Measurements from ENCODE around the gene PCDHGB1.

Gene PCDHGB1

GRCh38 chr5:141363952-141364660 lies 14.2 kb downstream of the PCDHGB1 start, which contains the start of gene PCDHGA5:
TSS of gene PCDHGA5 (plus strand) at chr5:141364162. CDS start at chr5:141364331, 169 bp downstream.
- ATAC-seq (ENCODE audit: insufficient read depth, low read depth) (no peak), DNase-seq (no peak)
- Histone ChIP-seq H3K27me3 (ENCODE audit: insufficient read depth, low read length, poor library complexity) (no peaks in the 10 kb centered on the region), H2AFZ (ENCODE audit: low read depth, low read length) (no peak within 1 kb of the TSS), H3K4me1 (ENCODE audit: insufficient read depth, low read length) (peaks cover 3% of the 10 kb centered on the region; the same call in 1 of the 2 replicates), H3K9ac (ENCODE audit: low read depth, low read length) (no peak within 1 kb of the TSS), H3K4me3 (ENCODE audit: low read depth in 1 of 2, low read length in 2 of 2) (no peak within 1 kb of the TSS), H3K79me2 (ENCODE audit: insufficient read depth, low read length) (no peaks in the 10 kb centered on the region), H3K27ac (ENCODE audit: low read length) (no peak within 1 kb of the TSS), H4K20me1 (ENCODE audit: insufficient read depth, low read length) (no peaks in the 10 kb centered on the region), H3K36me3 (ENCODE audit: insufficient read depth, low read length) (no peaks in the 10 kb centered on the region), H3K9me3 (ENCODE audit: insufficient read depth, low read length, severe bottlenecking) (no peaks in the 10 kb centered on the region), H3K4me2 (ENCODE audit: insufficient read depth, low read length) (no peak within 1 kb of the TSS)
- TF ChIP-seq CTCF (IDR thresholded peaks at IDR 0.05; ENCODE audit: borderline replicate concordance, extremely low read depth, low read length, poor library complexity, severe bottlenecking) = peak; percentile 8
- no peak for TF ChIP-seq EZH2 (IDR thresholded peaks at IDR 0.05; ENCODE audit: borderline replicate concordance, low read depth, low read length, severe bottlenecking)

GRCh38 chr5:141366016-141366896 lies 16.4 kb downstream of the PCDHGB1 start:
- H4K20me1 ChIP-seq (ENCODE audit: insufficient read depth, low read length) = no peaks in the 10 kb centered on the region
- no peak overlapping the region for H2AFZ ChIP-seq (ENCODE audit: low read depth, low read length)
- H3K4me2 ChIP-seq (ENCODE audit: insufficient read depth, low read length) = no peak overlapping the region
- TF ChIP-seq CTCF (IDR thresholded peaks at IDR 0.05; ENCODE audit: borderline replicate concordance, extremely low read depth, low read length, poor library complexity, severe bottlenecking) (no peak), EZH2 (IDR thresholded peaks at IDR 0.05; ENCODE audit: borderline replicate concordance, low read depth, low read length, severe bottlenecking) (no peak)
- H3K4me3 ChIP-seq (ENCODE audit: low read depth in 1 of 2, low read length in 2 of 2) = no peak overlapping the region
- no peaks in the 10 kb centered on the region for H3K9me3 ChIP-seq (ENCODE audit: insufficient read depth, low read length, severe bottlenecking)
- DNase-seq (no peak), ATAC-seq (ENCODE audit: insufficient read depth, low read depth) (no peak)
- H3K9ac ChIP-seq (ENCODE audit: low read depth, low read length) = no peak overlapping the region
- H3K27me3 ChIP-seq (ENCODE audit: insufficient read depth, low read length, poor library complexity) = peaks cover 4% of the 10 kb centered on the region
- no peaks in the 10 kb centered on the region for H3K4me1 ChIP-seq (ENCODE audit: insufficient read depth, low read length)
- H3K27ac ChIP-seq (ENCODE audit: low read length) = no peak overlapping the region
- no peaks in the 10 kb centered on the region for H3K36me3 ChIP-seq (ENCODE audit: insufficient read depth, low read length)
- H3K79me2 ChIP-seq (ENCODE audit: insufficient read depth, low read length) = no peaks in the 10 kb centered on the region

GRCh38 chr5:141369994-141370848 lies 20.3 kb downstream of the PCDHGB1 start, which contains the start of gene PCDHGB3:
TSS of gene PCDHGB3 (plus strand) at chr5:141370242. CDS start at chr5:141370395, 153 bp downstream.
- DNase-seq = no peak
- Histone ChIP-seq H3K27me3 (ENCODE audit: insufficient read depth, low read length, poor library complexity) (peaks cover 4% of the 10 kb centered on the region), H3K9me3 (ENCODE audit: insufficient read depth, low read length, severe bottlenecking) (no peaks in the 10 kb centered on the region), H3K27ac (ENCODE audit: low read length) (no peak within 1 kb of the TSS), H3K79me2 (ENCODE audit: insufficient read depth, low read length) (no peaks in the 10 kb centered on the region), H3K4me2 (ENCODE audit: insufficient read depth, low read length) (no peak within 1 kb of the TSS), H4K20me1 (ENCODE audit: insufficient read depth, low read length) (no peaks in the 10 kb centered on the region), H3K4me3 (ENCODE audit: low read depth in 1 of 2, low read length in 2 of 2) (no peak within 1 kb of the TSS), H3K9ac (ENCODE audit: low read depth, low read length) (no peak within 1 kb of the TSS), H2AFZ (ENCODE audit: low read depth, low read length) (no peak within 1 kb of the TSS), H3K36me3 (ENCODE audit: insufficient read depth, low read length) (no peaks in the 10 kb centered on the region), H3K4me1 (ENCODE audit: insufficient read depth, low read length) (no peaks in the 10 kb centered on the region)
- no peak for ATAC-seq (ENCODE audit: insufficient read depth, low read depth)
- no peak for TF ChIP-seq CTCF (IDR thresholded peaks at IDR 0.05; ENCODE audit: borderline replicate concordance, extremely low read depth, low read length, poor library complexity, severe bottlenecking)
- TF ChIP-seq EZH2 (IDR thresholded peaks at IDR 0.05; ENCODE audit: borderline replicate concordance, low read depth, low read length, severe bottlenecking) = no peak

Measured in DND-41 (cell line).